Measurements from ENCODE around the gene CARS1.

CARS1 gene

DNA sequence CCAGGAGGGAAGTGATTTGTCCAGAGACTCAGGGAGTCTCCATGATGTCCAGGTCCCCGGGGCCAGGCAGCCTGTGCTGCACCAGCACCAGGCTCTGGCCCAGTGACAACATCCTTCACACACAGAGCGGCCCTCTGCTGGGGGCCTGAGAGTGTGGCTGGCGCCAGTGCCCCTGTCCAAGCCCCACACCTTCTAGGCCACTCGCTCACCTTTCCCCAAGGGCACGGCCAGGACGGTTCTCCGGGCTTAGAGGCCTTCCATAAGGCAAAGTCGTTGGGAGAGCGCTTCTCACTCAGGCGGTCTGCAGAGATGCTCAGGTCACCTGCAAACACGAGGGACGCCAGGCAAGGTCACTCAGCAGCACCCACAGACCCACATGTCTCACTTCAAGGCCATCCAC, 37.2 kb downstream of the CARS1 start:
- Histone ChIP-seq H3K9ac (ENCODE audit: low read depth, low read length, poor library complexity) (no peak overlapping the region), H3K18ac (ENCODE audit: low read length) (peak overlapping the region; percentile 45), H2AK5ac (ENCODE audit: low read depth, low read length) (peak overlapping the region; percentile 40), H3K4me2 (ENCODE audit: insufficient read depth, low read length, poor library complexity, severe bottlenecking) (no peak overlapping the region), H4K8ac (ENCODE audit: low read depth, low read length) (no peak overlapping the region), H2BK120ac (ENCODE audit: low read depth, low read length) (no peak overlapping the region), H3K27me3 (ENCODE audit: control insufficient read depth in 3 of 3, insufficient read depth in 3 of 3, low read depth in 1 of 3, low read length in 3 of 3) (no peaks in the 10 kb centered on the region), H3K14ac (ENCODE audit: low read length) (no peak overlapping the region), H2BK15ac (ENCODE audit: low read length) (no peak overlapping the region), H3K9me3 (replicated peaks in 1 of 2; ENCODE audit: control insufficient read depth in 2 of 2, insufficient read depth in 1 of 2, low read depth in 1 of 2, low read length in 2 of 2) (peaks cover 0 to 2% of the 10 kb centered on the region in 2 donors), H3K79me1 (ENCODE audit: low read depth, low read length) (peaks cover 3% of the 10 kb centered on the region), H2BK12ac (ENCODE audit: low read length) (peak overlapping the region; percentile 34), H3K23ac (ENCODE audit: low read depth, low read length, poor library complexity) (peak overlapping the region; percentile 8), H3K4me3 (ENCODE audit: low read length in 2 of 2) (no peak overlapping the region), H3K27ac (replicated peaks; ENCODE audit: low read length) (no peak overlapping the region), H3K4ac (ENCODE audit: low read length) (no peak overlapping the region), H2AFZ (ENCODE audit: low read length) (no peak overlapping the region), H2BK5ac (ENCODE audit: low read length) (peak overlapping the region; percentile 4), H3K4me1 (ENCODE audit: control insufficient read depth in 2 of 2, insufficient read depth in 1 of 2, low read depth in 1 of 2, low read length in 2 of 2) (peaks cover 7 to 10% of the 10 kb centered on the region in 2 donors), H3K36me3 (replicated peaks in 1 of 2; ENCODE audit: control insufficient read depth in 2 of 2, insufficient read depth in 2 of 2, low read length in 2 of 2) (peaks cover 38 to 82% of the 10 kb centered on the region in 2 donors), H4K91ac (ENCODE audit: low read depth, low read length, poor library complexity) (no peak overlapping the region)
- no CpG with 5 or more reads among the region's 12 CpGs for WGBS, 2 donors (ENCODE audit: extremely low coverage in 2 of 2, insufficient read length in 2 of 2, insufficient replicate concordance in 1 of 2)
- DNase-seq (ENCODE audit: low spot score): no peak

DNA sequence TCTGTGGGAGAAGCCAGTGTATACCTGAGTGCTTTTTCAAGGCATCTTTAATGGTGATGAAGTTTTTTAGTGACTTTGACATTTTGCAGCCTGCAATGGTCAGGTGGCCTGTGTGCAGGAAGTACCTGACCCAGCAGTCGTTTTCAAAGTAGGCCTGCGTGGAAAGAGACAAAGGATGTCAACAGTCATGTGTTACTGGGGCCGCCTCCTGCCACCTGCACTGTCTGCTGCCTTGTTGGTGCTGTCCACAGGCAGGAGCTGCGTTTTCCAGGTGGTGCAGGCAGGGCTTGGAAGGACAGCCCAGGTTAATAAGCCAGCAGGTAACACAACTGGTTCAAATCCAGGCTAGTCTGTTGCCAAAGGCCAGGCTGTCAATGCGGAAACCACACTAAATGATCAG, 38.6 kb downstream of the CARS1 start:
- Histone ChIP-seq H3K4me3 (ENCODE audit: low read length in 2 of 2) (no peak overlapping the region), H3K9ac (ENCODE audit: low read depth, low read length, poor library complexity) (peak overlapping the region; percentile 50), H3K36me3 (replicated peaks in 1 of 2; ENCODE audit: control insufficient read depth in 2 of 2, insufficient read depth in 2 of 2, low read length in 2 of 2) (peaks cover 45 to 86% of the 10 kb centered on the region in 2 donors)

DNA sequence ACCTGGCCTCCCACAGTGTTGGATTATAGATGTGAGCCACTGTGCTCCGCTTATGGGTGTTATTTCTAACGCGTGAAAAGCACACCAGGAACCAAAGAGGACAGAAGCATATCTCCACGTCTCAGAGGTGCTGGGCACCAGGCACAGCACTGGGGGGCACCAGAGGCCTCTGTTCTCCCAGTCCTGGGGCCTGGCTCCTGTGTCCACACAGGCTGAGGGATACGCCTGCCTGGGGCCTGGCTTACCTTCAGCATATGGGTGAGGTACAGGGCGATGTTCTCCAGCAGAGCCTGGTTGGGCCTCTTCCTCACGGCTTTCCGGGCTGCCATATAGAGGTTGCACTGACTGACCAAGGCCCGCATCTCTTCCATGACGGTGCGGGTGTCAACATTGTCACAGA, 40.4 kb downstream of the CARS1 start:
- Histone ChIP-seq H3K4me1 (ENCODE audit: control insufficient read depth in 2 of 2, insufficient read depth in 1 of 2, low read depth in 1 of 2, low read length in 2 of 2) (peaks cover 4 to 7% of the 10 kb centered on the region in 2 donors), H3K23ac (ENCODE audit: low read depth, low read length, poor library complexity) (peak overlapping the region; percentile 48), H3K27ac (replicated peaks; ENCODE audit: low read length) (no peak overlapping the region), H2BK12ac (ENCODE audit: low read length) (no peak overlapping the region), H4K8ac (ENCODE audit: low read depth, low read length) (no peak overlapping the region), H3K27me3 (ENCODE audit: control insufficient read depth in 3 of 3, insufficient read depth in 3 of 3, low read depth in 1 of 3, low read length in 3 of 3) (no peaks in the 10 kb centered on the region), H3K14ac (ENCODE audit: low read length) (no peak overlapping the region), H3K4me3 (ENCODE audit: low read length in 2 of 2) (no peak overlapping the region), H3K4me2 (ENCODE audit: insufficient read depth, low read length, poor library complexity, severe bottlenecking) (no peak overlapping the region), H3K79me1 (ENCODE audit: low read depth, low read length) (peaks cover 3% of the 10 kb centered on the region), H3K9me3 (replicated peaks in 1 of 2; ENCODE audit: control insufficient read depth in 2 of 2, insufficient read depth in 1 of 2, low read depth in 1 of 2, low read length in 2 of 2) (peaks cover 0 to 3% of the 10 kb centered on the region in 2 donors), H2AFZ (ENCODE audit: low read length) (no peak overlapping the region), H4K91ac (ENCODE audit: low read depth, low read length, poor library complexity) (no peak overlapping the region), H3K9ac (ENCODE audit: low read depth, low read length, poor library complexity) (no peak overlapping the region), H2AK5ac (ENCODE audit: low read depth, low read length) (no peak overlapping the region), H3K36me3 (replicated peaks in 1 of 2; ENCODE audit: control insufficient read depth in 2 of 2, insufficient read depth in 2 of 2, low read length in 2 of 2) (peaks cover 52 to 86% of the 10 kb centered on the region in 2 donors), H2BK15ac (ENCODE audit: low read length) (no peak overlapping the region), H2BK5ac (ENCODE audit: low read length) (no peak overlapping the region), H2BK120ac (ENCODE audit: low read depth, low read length) (no peak overlapping the region), H3K4ac (ENCODE audit: low read length) (no peak overlapping the region), H3K18ac (ENCODE audit: low read length) (no peak overlapping the region)
- whole genome bisulfite sequencing, 2 donors (ENCODE audit: extremely low coverage in 2 of 2, insufficient read length in 2 of 2, insufficient replicate concordance in 1 of 2): no CpG with 5 or more reads among the region's 11 CpGs
- DNase-seq (ENCODE audit: low spot score): no peak

More for the DNA sequence above, 38.6 kb downstream of the CARS1 start:
- Histone ChIP-seq H4K91ac (ENCODE audit: low read depth, low read length, poor library complexity) (no peak overlapping the region), H2BK15ac (ENCODE audit: low read length) (no peak overlapping the region), H3K23ac (ENCODE audit: low read depth, low read length, poor library complexity) (no peak overlapping the region), H3K4me2 (ENCODE audit: insufficient read depth, low read length, poor library complexity, severe bottlenecking) (no peak overlapping the region), H3K18ac (ENCODE audit: low read length) (no peak overlapping the region), H3K27ac (replicated peaks; ENCODE audit: low read length) (no peak overlapping the region), H2BK120ac (ENCODE audit: low read depth, low read length) (no peak overlapping the region), H3K9me3 (replicated peaks in 1 of 2; ENCODE audit: control insufficient read depth in 2 of 2, insufficient read depth in 1 of 2, low read depth in 1 of 2, low read length in 2 of 2) (peaks cover 0 to 2% of the 10 kb centered on the region in 2 donors), H3K27me3 (ENCODE audit: control insufficient read depth in 3 of 3, insufficient read depth in 3 of 3, low read depth in 1 of 3, low read length in 3 of 3) (no peaks in the 10 kb centered on the region), H2BK5ac (ENCODE audit: low read length) (no peak overlapping the region), H4K8ac (ENCODE audit: low read depth, low read length) (no peak overlapping the region), H3K4ac (ENCODE audit: low read length) (no peak overlapping the region), H2AK5ac (ENCODE audit: low read depth, low read length) (no peak overlapping the region), H2AFZ (ENCODE audit: low read length) (no peak overlapping the region), H3K14ac (ENCODE audit: low read length) (no peak overlapping the region), H3K4me1 (ENCODE audit: control insufficient read depth in 2 of 2, insufficient read depth in 1 of 2, low read depth in 1 of 2, low read length in 2 of 2) (peaks cover 7 to 10% of the 10 kb centered on the region in 2 donors), H2BK12ac (ENCODE audit: low read length) (no peak overlapping the region), H3K79me1 (ENCODE audit: low read depth, low read length) (peaks cover 3% of the 10 kb centered on the region)
- WGBS, 2 donors (ENCODE audit: extremely low coverage in 2 of 2, insufficient read length in 2 of 2, insufficient replicate concordance in 1 of 2): no CpG with 5 or more reads among the region's 5 CpGs
- DNase-seq (ENCODE audit: low spot score): no peak

DNA sequence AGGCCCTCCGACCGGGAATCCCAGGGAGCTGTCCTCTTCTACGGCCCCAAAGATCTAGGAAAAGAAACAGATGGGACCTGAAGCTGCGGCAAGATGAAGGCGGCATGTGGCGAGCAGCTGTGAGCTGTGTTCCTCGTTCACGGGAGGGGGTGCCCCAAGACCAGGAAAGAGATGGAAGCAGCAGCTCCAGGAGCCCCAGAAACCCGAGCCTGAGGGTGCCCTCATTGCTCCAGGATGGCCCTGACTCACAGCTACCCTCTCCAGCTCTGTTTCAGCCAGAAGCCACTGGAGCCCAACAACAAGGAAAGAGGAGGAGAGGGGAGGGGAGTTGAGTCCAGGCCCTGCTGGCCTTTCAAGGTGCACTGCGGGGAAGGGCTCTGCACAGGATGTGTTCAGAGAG, 41.4 kb downstream of the CARS1 start:
- H3K36me3 ChIP-seq (replicated peaks in 1 of 2; ENCODE audit: control insufficient read depth in 2 of 2, insufficient read depth in 2 of 2, low read length in 2 of 2): peaks cover 58 to 90% of the 10 kb centered on the region in 2 donors
- H3K14ac ChIP-seq (ENCODE audit: low read length): no peak overlapping the region
- no peak overlapping the region for H4K8ac ChIP-seq (ENCODE audit: low read depth, low read length)
- H3K18ac ChIP-seq (ENCODE audit: low read length): no peak overlapping the region
- H3K9me3 ChIP-seq (replicated peaks in 1 of 2; ENCODE audit: control insufficient read depth in 2 of 2, insufficient read depth in 1 of 2, low read depth in 1 of 2, low read length in 2 of 2): peaks cover 0 to 3% of the 10 kb centered on the region in 2 donors
- H3K4me1 ChIP-seq (ENCODE audit: control insufficient read depth in 2 of 2, insufficient read depth in 1 of 2, low read depth in 1 of 2, low read length in 2 of 2): peaks cover 0 to 3% of the 10 kb centered on the region in 2 donors
- no peak for DNase-seq (ENCODE audit: low spot score)
- no peak overlapping the region for H3K4me2 ChIP-seq (ENCODE audit: insufficient read depth, low read length, poor library complexity, severe bottlenecking)
- no peak overlapping the region for H3K9ac ChIP-seq (ENCODE audit: low read depth, low read length, poor library complexity)
- no peak overlapping the region for H4K91ac ChIP-seq (ENCODE audit: low read depth, low read length, poor library complexity)
- H3K79me1 ChIP-seq (ENCODE audit: low read depth, low read length): peaks cover 3% of the 10 kb centered on the region
- no peak overlapping the region for H2BK120ac ChIP-seq (ENCODE audit: low read depth, low read length)
- no peak overlapping the region for H3K4me3 ChIP-seq (ENCODE audit: low read length in 2 of 2)
- no peak overlapping the region for H3K27ac ChIP-seq (replicated peaks; ENCODE audit: low read length)
- WGBS, 2 donors (ENCODE audit: extremely low coverage in 2 of 2, insufficient read length in 2 of 2, insufficient replicate concordance in 1 of 2): no CpG with 5 or more reads among the region's 10 CpGs
- H3K4ac ChIP-seq (ENCODE audit: low read length): no peak overlapping the region
- no peak overlapping the region for H2BK5ac ChIP-seq (ENCODE audit: low read length)
- H3K23ac ChIP-seq (ENCODE audit: low read depth, low read length, poor library complexity): peak overlapping the region; percentile 55
- no peak overlapping the region for H2AFZ ChIP-seq (ENCODE audit: low read length)
- no peaks in the 10 kb centered on the region for H3K27me3 ChIP-seq (ENCODE audit: control insufficient read depth in 3 of 3, insufficient read depth in 3 of 3, low read depth in 1 of 3, low read length in 3 of 3)
- no peak overlapping the region for H2AK5ac ChIP-seq (ENCODE audit: low read depth, low read length)
- H2BK15ac ChIP-seq (ENCODE audit: low read length): no peak overlapping the region
- no peak overlapping the region for H2BK12ac ChIP-seq (ENCODE audit: low read length)

All from neuronal stem cell (in vitro differentiated cells).